IPS-20b (cell line): ENCODE data around the gene DUSP5.
"Not testable (repeated sequence)": the region's sequence is repeated elsewhere in the genome, so short reads cannot be mapped to it uniquely, and the experiment has no call there.

ENCODE experiments used
- H3K27ac ChIP-seq: one replicate; pipeline ENCODE4 v1.5.1; 2013; ENCODE audit warnings: low read length
- H3K27me3 ChIP-seq: 2 replicates; pipeline ENCODE4 v1.6.1; 2013; ENCODE audit warnings: mild to moderate bottlenecking, low read length, inconsistent platforms; ENCODE audit not compliant: insufficient read depth
- H3K36me3 ChIP-seq: 2 replicates; pipeline ENCODE4 v1.6.1; 2013; ENCODE audit warnings: low read depth, mild to moderate bottlenecking, inconsistent platforms, low read length, moderate library complexity; ENCODE audit not compliant: insufficient read depth
- H3K4me1 ChIP-seq: 2 replicates; pipeline ENCODE4 v1.6.1; 2013; ENCODE audit warnings: mild to moderate bottlenecking, control low read depth, inconsistent platforms, low read length, moderate library complexity; ENCODE audit not compliant: insufficient read depth
- H3K4me3 ChIP-seq: 2 replicates; pipeline ENCODE4 v1.5.1; 2013; ENCODE audit warnings: mild to moderate bottlenecking, low read length, inconsistent platforms
- H3K9ac ChIP-seq: 2 replicates; pipeline ENCODE4 v1.6.1; 2013; ENCODE audit warnings: low read depth, mild to moderate bottlenecking, inconsistent platforms, low read length, moderate library complexity
- H3K9me3 ChIP-seq: 2 replicates; pipeline ENCODE4 v1.6.1; 2013; ENCODE audit warnings: mild to moderate bottlenecking, low read depth, low read length, inconsistent platforms; ENCODE audit not compliant: insufficient read depth

The DUSP5 gene

DNA sequence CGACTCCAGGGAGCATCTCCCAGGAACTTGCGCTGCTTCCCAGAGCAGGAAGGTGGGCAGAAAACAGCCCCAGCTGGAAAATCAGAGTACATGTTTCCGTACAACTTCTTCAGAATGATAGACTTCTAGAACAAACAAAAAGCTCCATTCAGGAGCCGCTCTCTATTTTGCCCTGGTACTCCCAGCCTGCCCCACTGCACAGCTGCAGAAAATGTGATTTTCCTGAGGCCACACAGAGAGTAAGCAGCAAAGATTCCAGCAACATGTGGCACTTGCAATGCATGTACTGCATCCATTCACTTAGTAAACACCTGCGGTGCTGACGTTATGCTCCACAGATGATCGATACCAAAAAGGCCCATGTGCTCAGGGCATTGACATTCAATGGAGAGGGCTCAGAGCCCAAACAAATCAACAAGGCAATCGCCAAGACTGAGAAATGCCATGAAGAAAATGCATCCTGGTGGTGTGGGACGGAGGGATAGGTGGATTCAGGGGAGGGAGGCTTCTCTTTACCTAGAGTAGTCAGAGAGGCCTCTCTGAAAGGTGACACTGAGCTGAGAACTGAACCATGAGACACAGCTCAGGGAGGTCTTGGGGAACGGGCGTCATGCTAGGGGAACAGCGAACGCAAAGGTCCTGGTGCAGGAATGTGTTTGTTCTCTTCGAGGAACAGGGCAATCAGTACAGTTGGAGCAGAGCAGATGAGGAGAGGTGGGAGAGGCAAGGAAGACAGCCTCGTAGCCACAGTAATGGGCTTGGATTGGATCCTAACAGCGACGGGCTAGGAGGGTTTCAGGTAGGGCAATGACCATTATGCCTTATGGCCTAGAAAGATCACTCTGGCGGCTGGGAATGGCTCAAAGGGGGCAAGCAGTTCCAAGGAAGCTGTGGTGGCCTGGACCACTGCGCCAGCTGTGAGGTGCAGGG lies 35.3 kb upstream of the DUSP5 start:
- no peaks in the 10 kb centered on the region for H3K27me3 ChIP-seq
- H3K4me3 ChIP-seq, result no peak overlapping the region
- no peaks in the 10 kb centered on the region for H3K9me3 ChIP-seq
- H3K9ac ChIP-seq, result no peak overlapping the region
- no peaks in the 10 kb centered on the region for H3K4me1 ChIP-seq
- no peak overlapping the region for H3K27ac ChIP-seq
- H3K36me3 ChIP-seq, result no peaks in the 10 kb centered on the region

DNA sequence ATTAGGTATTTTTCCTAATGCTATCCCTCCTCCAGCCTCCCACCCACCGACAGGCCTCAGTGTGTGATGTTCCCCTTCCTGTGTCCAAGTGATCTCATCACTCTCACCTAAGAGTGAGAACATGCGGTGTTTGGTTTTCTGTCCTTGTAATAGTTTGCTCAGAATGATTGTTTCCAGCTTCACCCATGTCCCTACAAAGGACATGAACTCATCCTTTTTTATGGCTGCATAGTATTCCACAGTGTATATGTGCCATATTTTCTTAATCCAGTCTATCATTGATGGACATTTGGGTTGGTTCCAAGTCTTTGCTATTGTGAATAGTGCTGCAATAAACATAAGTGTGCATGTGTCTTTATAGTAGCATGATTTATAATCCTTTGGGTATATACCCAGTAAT lies 29.4 kb upstream of the DUSP5 start:
- not testable (repeated sequence) for H3K9ac ChIP-seq, H3K9me3 ChIP-seq, H3K27me3 ChIP-seq, H3K4me3 ChIP-seq, H3K27ac ChIP-seq, H3K36me3 ChIP-seq, H3K4me1 ChIP-seq

DNA sequence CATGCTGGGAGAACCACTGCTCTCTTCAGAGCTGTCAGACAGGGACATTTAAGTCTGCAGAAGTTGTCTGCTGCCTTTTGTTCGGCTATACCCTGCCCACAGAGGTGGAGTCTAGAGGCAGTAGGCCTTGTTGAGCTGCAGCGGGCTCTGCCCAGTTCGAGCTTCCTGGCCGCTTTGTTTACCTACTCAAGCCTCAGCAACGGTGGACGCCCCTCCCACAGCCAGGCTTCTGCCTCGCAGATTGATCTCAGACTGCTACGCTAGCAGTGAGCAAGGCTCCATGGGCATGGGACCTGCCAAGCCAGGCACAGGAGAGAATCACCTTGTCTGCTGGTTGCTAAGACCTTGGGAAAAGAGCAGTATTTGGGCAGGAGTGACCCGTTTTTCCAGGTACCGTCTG lies 27.2 kb upstream of the DUSP5 start:
- H3K9ac ChIP-seq, H3K4me3 ChIP-seq, H3K27ac ChIP-seq, H3K36me3 ChIP-seq, H3K9me3 ChIP-seq, H3K27me3 ChIP-seq, H3K4me1 ChIP-seq: not testable (repeated sequence)

DNA sequence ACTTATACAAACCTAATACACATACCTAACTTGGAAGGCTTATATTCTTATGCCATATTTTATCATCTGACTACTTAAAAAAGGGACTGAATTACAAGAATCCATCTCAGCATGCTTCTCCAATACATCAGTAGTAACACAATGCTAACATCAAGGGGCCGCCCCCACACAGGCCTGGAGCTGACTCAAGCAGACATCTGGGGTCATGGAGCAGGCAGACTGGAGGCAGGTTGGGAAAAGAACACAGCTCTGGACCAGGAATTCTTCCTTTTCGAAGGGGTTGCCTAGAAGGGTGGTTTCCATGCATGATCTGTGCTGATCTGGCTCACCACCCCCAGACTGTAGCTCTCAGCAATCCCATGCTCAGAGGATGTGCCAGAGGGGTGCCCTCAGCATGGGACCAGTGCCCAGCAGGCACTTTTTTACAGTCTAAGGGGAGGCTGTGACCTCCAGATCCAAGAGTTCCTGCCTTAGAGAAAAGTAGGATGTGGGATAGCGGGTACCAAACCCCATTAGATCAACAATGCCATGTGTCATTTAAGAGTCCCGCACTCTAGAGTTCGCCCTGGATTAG lies 26.1 kb upstream of the DUSP5 start:
- Histone ChIP-seq H3K36me3 (no peaks in the 10 kb centered on the region), H3K9ac (no peak overlapping the region), H3K4me3 (no peak overlapping the region), H3K27ac (no peak overlapping the region), H3K27me3 (no peaks in the 10 kb centered on the region), H3K4me1 (0 out of 2 replicates have a peak, but pooled peaks cover 3% of the 10 kb centered on the region), H3K9me3 (no peaks in the 10 kb centered on the region)

DNA sequence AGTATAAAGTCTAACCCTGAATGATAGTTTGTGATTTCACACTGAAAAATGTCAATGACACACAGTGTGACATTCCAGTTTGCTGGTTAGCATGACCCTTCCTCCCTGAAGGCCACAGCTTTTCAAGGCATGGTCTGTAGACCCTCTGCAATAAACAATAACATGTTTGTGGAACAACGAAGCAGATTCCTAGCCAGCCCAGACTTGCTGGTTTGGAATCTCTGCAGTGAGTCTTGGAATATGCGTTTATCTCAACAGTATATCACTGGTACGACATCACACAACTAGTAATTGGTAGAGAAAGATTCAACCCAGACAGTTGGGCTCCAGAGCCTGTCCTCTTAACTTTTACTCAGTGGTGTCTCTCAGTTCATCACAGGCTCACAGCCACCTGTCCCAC lies 23.7 kb upstream of the DUSP5 start:
- no peak overlapping the region for H3K4me3 ChIP-seq
- H3K27me3 ChIP-seq, result no peaks in the 10 kb centered on the region
- no peaks in the 10 kb centered on the region for H3K9me3 ChIP-seq
- H3K27ac ChIP-seq, result no peak overlapping the region
- H3K4me1 ChIP-seq, result 0 out of 2 replicates have a peak, but pooled peaks cover 3% of the 10 kb centered on the region
- no peak overlapping the region for H3K9ac ChIP-seq
- no peaks in the 10 kb centered on the region for H3K36me3 ChIP-seq

DNA sequence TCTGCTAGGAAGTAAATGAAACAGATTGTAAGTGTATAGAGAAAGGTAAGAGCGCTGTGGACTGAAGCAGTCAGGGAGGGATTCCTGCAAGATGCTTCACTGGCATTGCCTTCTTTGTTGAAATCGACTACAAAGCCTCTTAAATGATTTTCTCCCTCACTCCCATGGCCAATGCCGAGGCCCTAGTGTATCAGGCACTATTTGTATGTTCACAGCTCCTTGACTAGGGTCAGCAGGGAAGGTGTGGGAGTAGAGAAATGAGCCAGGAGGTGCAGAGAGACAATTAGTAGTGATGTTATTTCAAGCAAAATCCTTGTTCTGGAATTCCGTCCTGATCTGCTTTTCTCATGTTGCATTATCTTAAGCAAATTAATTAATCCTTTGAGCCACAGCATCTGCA lies 22.9 kb upstream of the DUSP5 start:
- H3K27me3 ChIP-seq, result no peaks in the 10 kb centered on the region
- H3K4me3 ChIP-seq, result no peak overlapping the region
- H3K36me3 ChIP-seq, result no peaks in the 10 kb centered on the region
- H3K9ac ChIP-seq, result no peak overlapping the region
- H3K27ac ChIP-seq, result no peak overlapping the region
- H3K4me1 ChIP-seq, result 0 out of 2 replicates have a peak, but pooled peaks cover 3% of the 10 kb centered on the region
- H3K9me3 ChIP-seq, result no peaks in the 10 kb centered on the region

DNA sequence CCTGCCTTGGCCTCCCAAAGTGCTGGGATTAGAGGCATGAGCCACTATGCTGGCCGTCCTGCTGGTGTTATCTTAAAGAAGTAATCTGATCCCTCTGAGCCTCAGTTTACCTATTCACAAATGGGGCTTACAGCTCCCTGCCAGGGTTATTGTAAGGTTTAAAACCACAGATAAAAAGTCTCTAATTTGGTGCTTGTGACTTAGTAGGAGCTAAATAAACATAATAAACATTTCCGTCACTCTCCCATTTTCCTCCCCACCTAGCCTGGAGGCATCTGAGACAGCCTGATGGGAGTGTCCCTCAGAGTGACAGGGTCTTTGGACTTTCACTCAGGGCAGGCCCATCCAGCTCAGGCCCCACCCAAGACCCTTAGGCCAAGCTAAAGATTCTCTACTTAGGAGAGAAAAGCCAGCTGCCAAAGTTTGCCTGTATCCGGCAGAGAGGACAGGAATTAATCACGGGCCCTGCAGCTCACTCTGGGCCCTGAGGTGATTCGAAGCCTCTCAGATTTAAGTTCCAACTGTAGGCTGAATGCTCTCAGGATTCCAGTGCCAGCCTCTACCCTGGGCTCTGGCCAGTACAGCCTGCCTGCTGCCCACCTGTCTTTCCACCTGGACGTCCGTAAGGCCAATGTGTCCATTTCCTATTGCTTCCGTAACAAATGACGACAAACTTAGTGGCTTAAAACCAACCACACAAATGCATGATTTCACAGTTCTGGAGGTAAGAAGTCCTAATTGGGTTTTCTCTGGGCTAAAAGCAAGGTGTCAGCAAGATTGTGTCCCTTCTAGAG lies 21.8 kb upstream of the DUSP5 start:
- no peak overlapping the region for H3K27ac ChIP-seq
- no peaks in the 10 kb centered on the region for H3K36me3 ChIP-seq
- H3K27me3 ChIP-seq, result no peaks in the 10 kb centered on the region
- no peaks in the 10 kb centered on the region for H3K9me3 ChIP-seq
- H3K9ac ChIP-seq, result no peak overlapping the region
- H3K4me3 ChIP-seq, result no peak overlapping the region
- H3K4me1 ChIP-seq, result 0 out of 2 replicates have a peak, but pooled peaks cover 3% of the 10 kb centered on the region

DNA sequence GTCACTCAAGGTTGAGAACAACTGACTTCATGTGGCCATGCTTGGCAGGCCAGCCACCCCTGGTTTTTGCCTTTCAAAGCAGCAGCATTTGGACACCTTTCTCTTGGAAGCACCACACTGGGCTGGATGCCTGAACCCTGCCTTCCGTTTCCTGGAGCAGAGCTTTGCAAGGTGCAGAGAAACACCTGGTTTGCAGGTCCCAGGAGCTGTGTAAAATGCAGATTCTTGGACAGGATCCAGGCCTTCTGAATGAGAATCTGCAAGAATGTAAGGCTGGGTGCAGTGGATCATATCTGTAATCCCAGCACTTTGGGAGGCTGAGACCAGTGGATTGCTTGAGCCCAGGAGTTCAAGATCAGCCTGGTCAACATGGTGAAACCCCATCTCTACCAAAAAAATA lies 18.0 kb upstream of the DUSP5 start:
- Histone ChIP-seq H3K4me3 (no peak overlapping the region), H3K9ac (no peak overlapping the region), H3K9me3 (no peaks in the 10 kb centered on the region), H3K4me1 (0 out of 2 replicates have a peak, but pooled peaks cover 3% of the 10 kb centered on the region), H3K36me3 (no peaks in the 10 kb centered on the region), H3K27me3 (no peaks in the 10 kb centered on the region), H3K27ac (no peak overlapping the region)

DNA sequence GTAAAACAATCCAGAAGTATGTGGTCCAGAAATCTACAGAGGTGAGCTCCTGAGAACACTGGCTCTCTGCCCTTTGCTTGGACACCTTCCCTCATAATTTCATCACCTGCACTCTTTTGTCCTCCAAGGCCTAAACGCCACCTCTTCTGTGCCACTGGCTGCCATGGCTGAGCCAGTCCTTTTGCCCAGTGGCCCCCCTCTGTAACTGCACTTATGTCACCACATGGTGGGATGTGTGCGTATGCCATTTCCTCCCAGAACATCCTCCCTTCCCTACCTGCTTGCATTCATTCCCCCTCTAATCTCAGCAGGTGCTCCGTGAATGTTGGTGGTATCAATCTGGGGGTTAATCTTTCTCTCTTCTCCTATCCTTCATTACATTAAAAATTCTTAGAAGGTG lies 17.3 kb upstream of the DUSP5 start:
- Histone ChIP-seq H3K9ac (no peak overlapping the region), H3K36me3 (no peaks in the 10 kb centered on the region), H3K27ac (no peak overlapping the region), H3K9me3 (no peaks in the 10 kb centered on the region), H3K4me3 (no peak overlapping the region), H3K4me1 (no peaks in the 10 kb centered on the region), H3K27me3 (no peaks in the 10 kb centered on the region)

DNA sequence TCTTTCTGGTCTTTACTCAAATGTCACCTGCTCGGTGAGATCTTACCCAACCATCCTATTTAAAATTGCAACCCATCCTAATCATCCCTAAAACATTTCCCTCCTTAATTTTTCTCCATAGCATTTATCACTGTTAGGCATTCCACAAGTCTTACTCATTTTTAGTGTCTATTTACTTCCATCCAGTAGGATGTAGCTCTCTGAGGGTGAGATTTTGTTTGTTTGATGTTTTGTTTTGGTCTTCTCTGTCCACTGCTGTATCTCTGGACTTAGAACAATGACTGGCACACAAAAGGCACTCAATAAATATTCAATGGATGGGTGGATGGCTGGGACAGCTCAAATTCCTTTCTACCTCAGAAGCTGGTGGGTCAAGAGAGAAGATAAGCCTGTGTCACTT lies 15.8 kb upstream of the DUSP5 start:
- H3K9me3 ChIP-seq, result no peaks in the 10 kb centered on the region
- H3K4me1 ChIP-seq, result peaks cover 5% of the 10 kb centered on the region
- no peaks in the 10 kb centered on the region for H3K36me3 ChIP-seq
- no peak overlapping the region for H3K27ac ChIP-seq
- H3K9ac ChIP-seq, result no peak overlapping the region
- no peaks in the 10 kb centered on the region for H3K27me3 ChIP-seq
- no peak overlapping the region for H3K4me3 ChIP-seq

DNA sequence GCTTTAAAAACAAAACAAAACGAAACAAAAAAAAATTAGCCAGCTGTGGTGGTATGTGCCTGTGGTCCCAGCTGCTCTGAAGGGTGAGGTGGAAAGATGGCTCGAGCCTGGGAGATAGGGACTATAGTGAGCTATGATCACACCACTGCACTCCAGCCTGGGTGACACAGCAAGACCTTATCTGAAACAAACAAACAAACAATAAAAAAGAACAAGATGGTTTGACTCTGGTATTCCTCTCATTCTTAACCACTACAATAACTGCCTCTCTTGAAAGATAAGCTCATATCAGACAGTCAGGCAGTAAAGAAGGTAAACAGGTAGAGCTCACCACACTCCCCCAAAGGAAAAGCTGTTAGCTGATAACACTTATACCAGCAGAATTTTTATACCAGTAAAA lies 14.1 kb upstream of the DUSP5 start:
- no peak overlapping the region for H3K9ac ChIP-seq
- H3K27me3 ChIP-seq, result no peaks in the 10 kb centered on the region
- no peaks in the 10 kb centered on the region for H3K36me3 ChIP-seq
- peaks cover 21% of the 10 kb centered on the region for H3K4me1 ChIP-seq
- no peaks in the 10 kb centered on the region for H3K9me3 ChIP-seq
- no peak overlapping the region for H3K4me3 ChIP-seq
- no peak overlapping the region for H3K27ac ChIP-seq
